WI38 (cell line): Measurements from ENCODE around the gene DR1.
A peak's percentile ranks its signal among the peaks of the same experiment; 100 is the strongest.

Experiments used
- H3K4me3 ChIP-seq: 2 replicates; pipeline ENCODE4 v1.5.1; 2011; ENCODE audit warnings: low read depth, mild to moderate bottlenecking, control low read depth, low read length
- TF ChIP-seq, protein P1 (sequence below): IDR thresholded peaks from 2 replicates; pipeline ENCODE4 v1.5.1; 2012; ENCODE audit warnings: low read depth, mild to moderate bottlenecking, control low read depth, low read length

Gene DR1

DNA sequence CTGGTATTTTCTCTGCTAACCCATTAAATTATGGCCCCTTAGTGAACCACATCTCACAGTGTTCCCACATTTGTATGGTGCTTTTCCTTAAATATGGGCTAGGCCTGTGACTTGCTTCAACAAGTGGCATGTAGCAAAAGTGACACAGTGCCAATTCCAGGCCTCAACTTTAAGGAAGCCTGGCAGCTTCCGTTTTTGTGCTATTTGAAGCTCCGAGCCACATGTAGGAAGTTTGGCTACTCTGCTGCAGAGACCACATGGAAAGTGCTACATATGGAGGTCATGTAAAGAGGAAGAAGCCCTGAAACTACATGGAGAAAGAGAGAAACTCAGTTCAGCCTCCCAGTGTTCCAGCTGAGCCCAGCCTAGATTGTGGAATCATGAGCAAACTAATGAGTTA lies 28.5 kb upstream of the DR1 start:
- H3K4me3 ChIP-seq = no peak overlapping the region
- TF ChIP-seq, protein P1, sequence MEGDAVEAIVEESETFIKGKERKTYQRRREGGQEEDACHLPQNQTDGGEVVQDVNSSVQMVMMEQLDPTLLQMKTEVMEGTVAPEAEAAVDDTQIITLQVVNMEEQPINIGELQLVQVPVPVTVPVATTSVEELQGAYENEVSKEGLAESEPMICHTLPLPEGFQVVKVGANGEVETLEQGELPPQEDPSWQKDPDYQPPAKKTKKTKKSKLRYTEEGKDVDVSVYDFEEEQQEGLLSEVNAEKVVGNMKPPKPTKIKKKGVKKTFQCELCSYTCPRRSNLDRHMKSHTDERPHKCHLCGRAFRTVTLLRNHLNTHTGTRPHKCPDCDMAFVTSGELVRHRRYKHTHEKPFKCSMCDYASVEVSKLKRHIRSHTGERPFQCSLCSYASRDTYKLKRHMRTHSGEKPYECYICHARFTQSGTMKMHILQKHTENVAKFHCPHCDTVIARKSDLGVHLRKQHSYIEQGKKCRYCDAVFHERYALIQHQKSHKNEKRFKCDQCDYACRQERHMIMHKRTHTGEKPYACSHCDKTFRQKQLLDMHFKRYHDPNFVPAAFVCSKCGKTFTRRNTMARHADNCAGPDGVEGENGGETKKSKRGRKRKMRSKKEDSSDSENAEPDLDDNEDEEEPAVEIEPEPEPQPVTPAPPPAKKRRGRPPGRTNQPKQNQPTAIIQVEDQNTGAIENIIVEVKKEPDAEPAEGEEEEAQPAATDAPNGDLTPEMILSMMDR = no peak

DNA sequence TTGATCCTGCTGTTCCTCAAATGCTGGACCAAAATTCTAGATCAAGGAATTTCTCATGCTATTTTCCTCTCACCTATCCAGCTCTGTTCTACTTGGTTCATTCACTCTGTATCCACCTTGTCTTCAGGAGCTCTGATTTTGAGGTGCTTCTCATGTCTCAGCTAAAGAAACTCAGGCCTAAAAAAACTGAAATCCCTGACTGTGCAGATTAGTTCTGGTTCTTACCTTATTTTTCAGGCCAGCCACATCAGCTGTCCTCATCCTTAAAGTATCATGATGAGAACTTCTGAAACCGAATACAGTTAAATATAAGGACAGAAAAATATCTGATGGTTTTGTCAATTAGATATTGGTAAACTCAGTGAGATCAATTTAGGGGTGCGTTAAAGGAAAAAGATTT lies 27.8 kb upstream of the DR1 start:
- no peak overlapping the region for H3K4me3 ChIP-seq
- TF ChIP-seq, protein P1 = no peak

DNA sequence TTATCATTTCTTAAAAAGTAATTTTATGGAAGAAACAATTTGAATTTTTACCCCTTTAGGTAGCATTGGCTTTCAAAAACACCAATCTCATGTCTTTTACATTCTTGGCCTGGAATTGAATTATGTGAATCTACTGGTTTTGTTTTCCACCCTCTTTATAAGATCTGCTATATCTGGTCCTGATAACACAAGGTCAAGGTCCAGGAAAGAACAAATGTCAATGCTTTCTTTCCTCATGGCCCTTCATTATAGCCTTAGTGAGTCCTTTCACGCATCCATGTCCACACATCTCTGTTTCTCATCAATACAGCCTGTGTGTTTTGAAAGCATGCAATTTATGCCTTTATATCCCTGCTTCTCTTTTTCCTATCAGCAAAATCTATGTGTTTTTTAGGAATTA lies 24.0 kb upstream of the DR1 start:
- no peak overlapping the region for H3K4me3 ChIP-seq
- TF ChIP-seq, protein P1 = no peak

DNA sequence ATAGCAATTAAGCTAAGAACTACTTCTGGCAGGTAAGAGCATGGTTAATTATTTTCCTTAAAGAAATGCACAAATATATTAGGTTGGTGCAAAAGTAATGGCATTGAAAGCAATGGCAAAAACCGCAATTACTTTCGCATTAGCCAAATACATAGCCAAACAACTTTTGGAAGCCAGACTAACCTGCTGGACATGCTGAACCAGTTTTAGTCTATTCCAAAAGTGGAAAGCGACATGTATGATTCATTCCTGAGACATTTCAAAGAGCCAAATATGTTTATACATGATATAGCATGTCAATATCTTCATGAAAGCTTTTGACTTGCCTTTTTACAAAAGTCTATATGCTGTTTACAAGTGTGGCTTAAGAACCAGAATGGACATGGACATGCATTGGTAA lies 23.4 kb upstream of the DR1 start:
- no peak overlapping the region for H3K4me3 ChIP-seq
- TF ChIP-seq, protein P1 = no peak

DNA sequence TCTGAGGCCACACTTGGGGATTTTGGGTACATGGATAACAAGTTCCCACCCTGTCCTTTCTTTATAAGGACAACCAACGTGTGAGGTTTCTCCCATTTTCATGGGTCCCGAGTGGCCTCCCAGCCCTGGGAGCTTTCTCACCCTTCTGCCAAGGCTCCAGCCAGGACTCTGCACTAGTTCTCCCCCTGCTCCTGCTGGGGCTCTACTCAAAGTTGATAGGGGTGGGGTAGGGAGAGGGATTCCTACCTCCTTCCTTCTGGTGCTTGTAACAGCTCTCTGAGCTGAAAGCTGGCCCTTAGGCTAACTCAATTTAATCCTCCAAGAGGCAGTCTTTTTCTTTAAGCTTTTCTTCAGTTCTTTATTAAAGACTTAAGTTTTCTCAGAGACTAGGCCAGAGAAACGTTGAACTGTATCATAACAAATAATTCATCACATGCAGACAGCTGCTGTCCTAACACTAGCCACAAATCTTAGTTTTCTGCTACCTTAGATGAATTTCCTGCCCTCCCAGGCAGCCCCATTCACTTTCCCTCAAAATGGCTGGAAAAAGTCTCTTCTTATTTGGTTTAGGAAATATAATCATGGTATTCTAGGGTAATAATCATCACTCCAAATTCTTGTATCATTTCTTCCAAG lies 22.4 kb upstream of the DR1 start:
- TF ChIP-seq, protein P1 = no peak
- no peak overlapping the region for H3K4me3 ChIP-seq

DNA sequence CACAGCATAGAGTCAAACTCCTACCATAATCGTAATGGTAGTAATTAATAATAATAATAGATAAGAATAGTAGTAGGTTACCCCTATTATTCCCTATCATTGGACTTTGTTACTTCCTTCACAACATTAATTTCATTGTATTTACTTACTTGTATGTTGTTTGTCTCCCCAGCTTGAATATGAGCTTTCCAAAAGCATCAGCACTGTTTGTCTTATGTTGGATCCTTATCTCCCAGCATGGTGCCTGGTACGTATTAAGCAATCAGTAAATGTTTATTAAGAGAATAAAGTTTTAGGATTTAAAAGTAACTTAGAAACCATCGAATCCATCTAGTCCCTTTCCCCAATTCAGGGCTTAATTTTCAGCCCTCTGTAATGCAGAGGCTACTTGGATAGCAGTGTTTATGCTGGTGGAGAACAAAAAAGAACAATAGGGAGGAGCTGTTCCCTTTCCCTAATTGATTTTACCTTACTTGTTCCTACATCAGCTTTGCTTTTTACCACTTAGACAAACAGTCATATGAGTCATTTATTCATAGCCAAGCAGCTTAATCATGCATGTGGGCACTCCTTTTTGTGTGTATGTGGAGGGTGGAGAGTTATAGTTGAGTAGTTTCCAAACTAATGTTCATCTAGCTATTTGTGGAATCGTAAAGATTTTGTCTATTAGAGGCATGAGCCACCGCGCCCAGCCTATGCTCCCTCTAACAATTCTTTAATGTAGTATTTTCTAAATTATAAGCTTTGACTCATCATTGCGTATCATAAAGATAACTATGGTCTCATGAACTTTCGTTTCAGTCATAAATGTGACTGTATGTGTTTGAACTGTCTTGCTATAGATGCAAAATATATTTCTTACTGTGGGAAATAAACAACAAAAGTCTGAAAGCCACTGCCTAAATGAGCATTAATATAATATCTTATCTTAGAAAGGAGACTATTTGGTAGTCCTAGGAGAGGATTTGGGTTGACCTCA lies 20.9 kb upstream of the DR1 start:
- TF ChIP-seq, protein P1 = no peak
- H3K4me3 ChIP-seq = 0 out of 2 replicates have a peak overlapping the region, but pooled peaks have one; percentile 3
